Ureter (tissue), 1 donor: ENCODE measurements around the gene ZCCHC7. TPM values are rescaled to one million over a fixed set of nuclear protein-coding genes. Genes with fewer than 3 reads are reported as not detected.
"Not testable (repeated sequence)": the region's sequence is repeated elsewhere in the genome, so short reads cannot be mapped to it uniquely, and the experiment has no call there.

ENCODE experiments used
- DNase-seq: peaks from one replicate; pipeline ENCODE4 v3.0.0-alpha.2; 2020; ENCODE audit warnings: low spot score
- total RNA-seq: library from RNA; stranded (reverse); gene quantifications from one replicate; pipeline ENCODE4 v1.2.4, GENCODE V29; 2023
- donor health status: DM: yes; HTN: yes; CAD: no.

ZCCHC7 gene
- total RNA-seq, 1 donor from 2014 or later: 31.7 TPM

DNA sequence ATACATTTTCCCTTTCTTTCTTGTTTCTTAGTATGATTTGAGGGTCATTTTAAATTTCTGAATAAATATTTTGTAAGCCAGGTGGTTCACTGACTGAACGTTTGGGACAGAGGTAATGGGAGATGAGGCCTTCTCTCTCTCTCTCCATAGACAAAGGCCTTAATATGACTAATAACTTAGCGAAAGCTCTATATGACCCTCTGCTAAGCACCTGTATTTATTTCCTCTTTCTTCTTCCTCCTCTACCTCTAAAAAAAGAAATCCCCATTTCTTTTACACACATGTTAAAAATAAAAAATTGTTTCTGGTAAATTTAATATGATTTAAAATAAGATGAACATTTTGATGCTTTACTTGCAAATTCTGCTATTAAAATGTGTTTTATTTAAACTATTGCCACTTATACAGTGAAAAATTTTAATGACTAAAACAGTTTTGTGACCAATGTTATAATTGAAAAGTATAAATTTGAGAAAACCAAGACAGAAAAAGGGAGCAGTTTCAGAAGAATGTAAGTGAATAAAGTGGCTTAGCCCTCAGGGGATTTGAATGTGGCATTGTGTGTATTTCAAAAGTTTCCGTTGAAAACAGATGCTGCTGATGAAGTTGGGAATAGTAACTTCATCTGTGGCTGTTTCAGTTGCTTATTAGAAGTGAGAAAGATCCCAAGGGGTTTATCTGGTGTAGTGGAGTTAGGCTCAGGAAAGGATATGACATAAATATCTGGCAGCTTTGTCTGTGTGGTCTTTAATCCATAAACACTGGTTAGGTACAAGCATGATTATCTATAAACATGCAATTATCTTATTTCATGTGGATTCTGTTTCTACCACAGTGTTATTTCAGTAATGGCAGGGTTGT, 173.5 kb downstream of the ZCCHC7 start:
- DNase-seq: no peak

DNA sequence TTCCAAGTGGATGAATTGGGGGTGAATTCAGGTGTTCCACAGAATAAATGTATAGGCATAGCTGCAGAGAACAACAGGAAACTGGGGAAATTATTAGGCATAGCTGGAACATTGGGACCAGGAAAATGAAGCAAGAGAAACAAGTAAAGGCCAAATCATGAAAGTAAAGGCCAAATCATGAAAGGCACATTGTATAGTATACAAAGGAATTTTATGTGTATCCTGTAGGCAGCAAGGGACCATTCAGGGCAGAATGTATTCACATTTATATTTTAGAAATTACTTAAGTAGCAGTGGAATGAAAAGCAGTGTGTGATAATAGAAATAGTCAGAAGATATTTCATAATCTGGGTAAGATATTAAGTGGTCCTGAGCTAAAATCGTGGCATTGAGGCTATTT, 174.8 kb downstream of the ZCCHC7 start:
- DNase-seq: no peak

DNA sequence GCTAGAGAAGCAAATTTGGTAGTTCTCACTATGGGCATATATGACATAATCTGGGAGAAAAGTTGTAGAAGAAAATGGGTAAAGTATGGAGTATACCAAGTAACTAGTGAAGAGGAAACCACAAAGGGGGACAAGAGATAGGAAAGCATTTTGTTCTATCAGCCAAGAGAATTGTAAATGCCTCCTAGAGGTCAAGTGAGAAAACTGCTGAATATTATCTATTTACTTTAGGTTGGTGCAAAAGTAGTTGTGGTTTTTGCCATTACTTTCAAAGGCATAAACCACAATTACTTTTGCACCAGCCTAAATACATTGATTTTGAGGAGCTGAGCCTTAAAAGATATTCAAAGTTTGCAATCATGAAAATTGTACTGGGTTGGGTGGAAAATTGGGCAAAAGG, 175.4 kb downstream of the ZCCHC7 start:
- no peak for DNase-seq

DNA sequence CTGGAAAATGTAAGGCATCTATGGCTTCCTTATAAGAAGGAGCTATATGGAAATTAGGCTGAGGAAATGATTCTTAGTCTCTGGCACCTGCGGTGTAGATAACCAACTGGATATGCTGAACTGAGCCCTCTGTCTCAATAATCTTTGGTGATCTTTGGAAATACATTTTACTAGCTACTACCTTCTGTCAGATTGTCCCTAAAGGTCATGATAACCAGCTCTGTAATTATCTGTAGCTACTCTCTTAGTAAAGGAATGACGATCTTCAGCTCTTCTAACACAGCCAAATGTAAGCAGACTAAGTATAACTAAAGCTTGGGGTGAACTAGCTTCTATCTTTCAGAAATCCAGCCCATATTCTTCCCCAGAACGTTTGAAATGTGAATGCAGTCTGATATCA, 177.2 kb downstream of the ZCCHC7 start:
- DNase-seq: no peak

DNA sequence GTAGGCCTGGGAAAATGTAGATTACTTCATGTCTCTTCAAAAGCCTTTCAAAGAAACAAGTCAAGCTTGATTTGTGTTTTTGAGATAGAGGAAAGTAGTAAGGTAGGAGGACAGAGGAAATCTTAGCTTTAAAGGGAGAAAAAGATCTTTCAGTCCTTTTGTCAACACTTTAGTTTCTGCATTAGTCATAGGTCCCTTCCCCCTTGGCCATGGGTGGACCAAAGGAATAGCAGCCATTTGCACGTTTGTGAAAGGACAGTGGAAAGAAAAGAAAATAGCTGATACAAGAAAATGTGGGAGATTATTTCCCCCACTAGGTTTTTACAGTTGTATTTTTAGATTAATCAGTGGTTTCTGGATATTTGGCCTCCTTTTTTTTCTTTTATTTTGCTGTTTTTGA, 180.2 kb downstream of the ZCCHC7 start:
- DNase-seq: no peak

DNA sequence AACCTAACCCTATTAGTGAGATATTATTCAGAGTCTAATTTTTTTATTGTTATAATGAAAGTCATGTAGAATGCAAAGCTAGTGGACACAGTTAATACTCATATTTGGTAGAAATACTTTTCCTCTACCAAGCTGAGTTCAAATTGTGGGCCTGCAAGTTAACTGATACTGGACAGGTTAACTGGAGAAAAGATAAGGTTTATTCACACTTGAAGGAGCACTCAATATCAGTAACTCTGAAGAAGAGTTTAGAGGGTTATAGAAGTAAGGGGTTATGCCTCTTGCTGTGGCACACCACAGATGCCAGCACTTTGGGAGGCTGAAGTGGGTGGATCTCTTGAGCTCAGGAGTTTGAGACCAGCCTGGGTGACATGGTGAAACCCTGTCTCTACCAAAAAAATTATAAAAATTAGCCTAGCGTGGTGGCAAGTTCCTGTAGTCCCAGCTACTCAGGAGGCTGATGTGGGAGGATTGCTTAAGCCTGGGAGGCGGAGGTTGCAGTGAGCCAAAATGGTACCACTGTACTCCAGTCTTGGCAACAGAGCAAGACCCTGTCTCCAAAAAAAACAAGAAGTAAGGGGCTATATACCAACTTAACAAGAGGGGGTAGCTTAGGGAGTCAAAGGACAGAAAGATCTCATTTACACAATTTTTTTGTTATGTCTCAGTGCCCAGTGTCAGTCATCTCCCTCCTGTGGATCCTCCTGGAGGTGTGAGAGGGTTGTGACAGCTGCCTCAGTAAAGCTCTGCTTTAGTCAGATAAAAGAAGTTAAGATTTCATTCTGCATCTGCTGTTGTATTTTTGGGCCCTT, 180.9 kb downstream of the ZCCHC7 start:
- DNase-seq: no peak

DNA sequence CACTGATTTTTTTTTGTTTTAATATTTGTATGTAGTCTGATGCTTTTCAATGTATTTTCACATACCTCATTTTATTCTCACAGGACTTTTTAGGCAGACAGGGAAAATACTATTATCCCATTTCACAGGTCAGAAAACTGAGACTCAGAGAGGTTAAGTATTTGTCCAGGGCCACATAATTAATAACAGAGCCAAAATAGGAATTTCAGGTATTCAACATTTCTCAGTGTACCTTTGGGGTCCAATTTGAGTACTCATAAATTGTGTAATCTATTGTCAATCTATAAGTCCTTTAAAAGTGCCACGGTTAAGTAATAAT, 181.4 kb downstream of the ZCCHC7 start:
- no peak for DNase-seq

DNA sequence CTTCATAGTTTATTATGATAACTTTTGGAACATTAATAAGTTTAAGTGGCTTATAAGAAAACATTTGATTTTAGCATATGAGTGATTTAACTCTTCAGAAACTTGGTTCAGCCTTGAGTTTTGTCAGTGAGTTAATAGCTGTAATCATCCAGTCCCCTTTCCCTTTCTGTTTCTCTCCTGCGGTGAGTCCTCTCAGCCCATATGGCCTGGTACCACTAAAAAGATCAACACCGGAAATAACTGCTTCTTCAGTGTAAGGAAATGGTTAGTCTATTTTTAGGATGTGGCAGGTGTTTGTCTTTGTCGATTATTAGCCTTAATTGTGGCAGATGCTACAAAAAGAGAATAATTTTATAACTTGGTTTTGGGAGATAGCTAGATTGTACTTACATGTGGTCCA, 181.9 kb downstream of the ZCCHC7 start:
- DNase-seq: no peak

DNA sequence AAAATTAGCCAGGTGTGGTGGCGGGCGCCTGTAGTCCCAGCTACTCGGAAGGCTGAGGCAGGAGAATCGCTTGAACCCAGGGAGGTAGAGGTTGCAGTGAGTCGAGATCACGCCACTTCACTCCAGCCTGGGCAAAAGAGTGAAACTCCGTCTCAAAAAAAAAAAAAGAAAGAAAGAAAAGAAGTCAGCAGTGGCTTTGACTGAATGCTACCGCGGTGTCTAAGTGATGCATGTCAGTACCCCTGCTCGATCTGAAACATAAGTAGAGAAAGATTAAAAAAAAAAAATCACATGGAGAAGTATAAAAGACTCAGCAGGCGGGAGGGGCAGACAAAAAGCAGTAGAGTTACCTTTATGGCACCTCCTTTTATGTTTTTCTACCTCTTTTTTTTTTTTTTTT, 182.9 kb downstream of the ZCCHC7 start:
- not testable (repeated sequence) for DNase-seq

DNA sequence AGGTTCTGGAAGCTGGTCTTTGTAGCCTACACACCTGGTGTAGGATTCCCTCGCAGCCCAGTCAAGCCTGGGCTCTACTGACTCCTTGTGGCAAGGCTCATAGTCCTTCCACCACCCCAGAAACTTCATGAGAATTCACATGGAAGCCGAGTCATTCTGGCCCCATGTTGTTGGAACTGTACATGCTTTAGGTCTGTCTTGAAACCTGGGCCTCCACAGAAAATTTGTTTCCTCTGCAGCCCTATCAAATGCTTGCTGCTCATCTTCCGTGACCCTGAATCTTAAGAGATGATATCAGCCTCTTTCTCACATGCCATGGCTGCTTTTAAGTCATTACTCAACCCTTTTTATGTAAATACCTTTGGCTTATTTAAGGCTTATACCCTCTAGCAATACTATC, 188.8 kb downstream of the ZCCHC7 start:
- no peak for DNase-seq

DNA sequence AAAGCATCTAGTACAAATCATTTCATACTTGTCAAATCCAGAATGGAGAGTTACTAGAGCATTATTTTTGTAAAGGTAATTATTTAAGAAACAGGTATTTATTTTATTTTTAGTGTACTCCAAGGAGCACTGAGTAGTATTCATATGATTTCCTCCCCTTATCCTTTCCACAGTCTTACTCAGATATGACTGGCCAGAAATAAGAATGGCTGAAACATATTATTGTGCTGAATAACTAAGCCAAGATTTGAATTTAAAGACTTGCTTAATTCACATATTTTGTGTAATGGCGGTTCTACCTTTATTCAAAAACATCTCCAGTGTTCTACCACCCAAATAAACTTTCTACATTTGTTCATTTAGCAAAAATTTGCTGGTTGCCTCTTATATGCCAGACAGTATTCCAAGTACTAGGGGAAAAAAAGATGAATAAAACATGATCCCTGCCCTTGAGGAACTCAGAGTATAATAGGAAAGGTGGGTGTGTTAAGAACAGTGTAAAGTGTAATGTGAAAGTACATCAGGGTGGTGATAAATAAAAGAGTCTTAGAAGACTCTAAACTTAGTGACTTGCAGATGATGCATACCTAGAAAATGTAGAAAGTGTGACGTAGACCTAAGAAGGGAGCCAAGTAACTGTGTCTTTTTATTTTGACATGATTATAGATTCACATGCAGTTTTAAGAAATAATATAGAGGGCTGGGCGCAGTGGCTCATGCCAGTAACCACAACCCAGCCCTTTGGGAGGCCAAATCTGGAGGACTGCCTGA, 191.7 kb downstream of the ZCCHC7 start:
- no peak for DNase-seq

DNA sequence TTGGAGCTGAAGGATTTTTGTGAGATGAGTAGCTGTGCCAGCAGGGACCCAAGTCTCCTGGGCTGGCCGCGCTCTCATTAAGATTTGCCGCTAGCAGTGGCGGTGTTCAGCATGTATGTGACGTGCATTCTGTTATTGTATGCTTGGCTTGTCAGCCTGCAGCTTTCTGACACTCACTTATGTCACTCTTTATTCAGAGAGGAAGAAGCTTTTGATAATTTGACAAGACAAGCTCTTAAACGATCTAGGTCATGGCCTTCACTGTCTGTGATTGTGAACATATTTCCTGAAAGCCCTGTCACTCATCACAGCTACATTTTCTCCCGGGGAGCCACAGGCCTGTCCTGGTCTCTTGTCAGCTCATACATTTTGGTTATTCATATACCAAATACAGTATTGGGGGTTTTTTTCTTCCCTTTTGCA, 203.9 kb downstream of the ZCCHC7 start:
- no peak for DNase-seq

DNA sequence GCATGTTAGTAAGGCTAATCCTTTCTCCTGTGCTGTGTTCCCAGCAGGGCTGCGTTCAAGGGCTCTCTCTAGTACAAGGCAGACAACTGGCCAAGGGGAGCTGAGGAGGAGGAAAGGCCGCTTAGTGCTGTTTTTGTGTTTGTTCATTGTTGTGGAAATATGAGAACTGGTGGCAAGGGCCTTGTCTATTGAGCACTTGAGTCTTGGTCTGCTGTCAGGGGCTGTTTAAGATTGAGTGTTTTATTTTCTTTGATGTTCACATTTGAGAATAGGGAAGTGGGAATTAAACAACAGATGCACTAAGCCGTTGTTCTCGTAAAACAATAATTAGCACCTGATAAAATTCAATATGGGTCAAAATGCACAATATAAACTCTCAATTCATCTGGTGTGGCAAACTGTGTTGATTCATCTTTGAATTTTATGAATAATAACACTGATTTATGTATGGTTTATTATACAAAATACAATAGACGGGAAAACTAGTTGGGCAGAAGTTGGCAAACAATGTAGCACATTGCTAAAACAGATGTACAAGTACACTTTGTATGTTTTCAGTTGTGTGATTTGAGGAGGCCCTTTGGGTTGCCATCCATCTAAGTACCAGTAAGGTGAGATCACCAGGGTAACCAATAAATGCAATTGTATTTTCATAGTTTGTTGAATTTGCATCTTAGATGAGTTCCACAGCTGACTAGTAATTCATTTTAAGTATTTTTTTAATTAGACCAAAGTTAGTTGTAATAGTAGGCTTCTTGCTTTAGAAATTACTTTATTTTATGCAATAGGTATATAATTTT, 204.5 kb downstream of the ZCCHC7 start:
- no peak for DNase-seq

DNA sequence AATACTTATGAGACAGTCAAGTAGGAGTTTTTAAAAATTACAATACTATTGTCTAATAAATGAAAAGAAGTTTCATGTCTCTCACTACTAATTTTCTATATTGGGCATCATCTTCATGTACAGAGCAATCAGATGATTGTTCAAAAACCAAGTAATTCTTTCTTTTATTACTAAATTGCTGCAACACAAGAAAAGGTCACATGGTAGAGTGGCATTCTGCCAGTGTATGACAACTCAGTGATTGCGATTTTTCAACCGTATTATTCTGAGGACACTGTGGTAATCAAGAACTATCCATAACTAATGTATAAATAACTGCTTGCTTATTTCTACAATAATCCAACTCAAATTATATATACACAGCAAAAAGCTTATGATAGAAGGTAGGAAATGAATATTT, 205.4 kb downstream of the ZCCHC7 start:
- no peak for DNase-seq

DNA sequence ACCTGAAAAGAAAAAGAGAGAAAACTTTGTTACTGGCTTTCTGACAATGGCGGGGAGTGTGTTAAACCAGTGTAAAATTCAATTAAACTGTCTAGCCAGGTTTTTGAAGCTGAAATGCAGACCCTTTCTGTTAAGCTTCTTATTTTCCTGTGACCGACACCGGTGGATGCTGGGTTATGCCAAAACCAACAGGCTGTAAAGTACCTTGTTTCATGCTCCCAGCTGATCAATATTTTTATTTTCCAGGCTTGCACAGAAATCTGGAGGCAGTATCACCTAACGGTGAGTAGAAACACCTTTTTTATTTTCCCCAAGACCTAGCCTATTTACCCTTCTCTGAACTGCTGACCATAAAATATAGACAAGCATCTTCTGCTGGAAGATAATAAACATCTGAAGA, 207.2 kb downstream of the ZCCHC7 start:
- DNase-seq: no peak

DNA sequence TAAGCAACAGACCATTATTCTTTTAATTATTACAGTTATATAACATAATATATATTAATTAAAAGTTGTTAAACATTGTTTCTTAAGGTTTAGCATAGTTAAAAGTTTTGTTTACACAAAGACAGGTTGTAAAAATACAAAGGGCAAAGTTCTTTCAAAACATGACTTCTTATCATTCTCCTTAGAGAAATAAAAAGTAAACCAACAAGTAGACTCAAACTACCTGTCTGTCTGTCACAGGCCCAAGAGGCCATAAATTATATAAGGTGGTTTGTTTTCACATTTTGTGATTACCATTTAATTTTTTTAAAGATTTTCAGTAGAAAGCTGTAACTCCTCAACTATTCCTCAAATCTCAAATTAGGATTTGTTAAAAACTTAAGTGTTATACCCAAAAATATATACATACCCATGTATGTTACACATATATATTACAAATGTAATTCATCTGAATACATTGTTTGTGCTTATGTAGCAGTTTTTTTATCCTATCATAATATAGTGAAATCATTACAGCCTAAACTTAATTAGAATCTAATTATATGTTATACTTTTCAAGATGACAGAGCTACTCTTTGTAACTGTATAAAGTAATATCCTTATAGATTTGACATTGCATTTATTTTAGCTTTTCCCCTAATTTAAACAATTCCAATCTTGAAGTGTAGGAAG, 208.3 kb downstream of the ZCCHC7 start:
- no peak for DNase-seq

DNA sequence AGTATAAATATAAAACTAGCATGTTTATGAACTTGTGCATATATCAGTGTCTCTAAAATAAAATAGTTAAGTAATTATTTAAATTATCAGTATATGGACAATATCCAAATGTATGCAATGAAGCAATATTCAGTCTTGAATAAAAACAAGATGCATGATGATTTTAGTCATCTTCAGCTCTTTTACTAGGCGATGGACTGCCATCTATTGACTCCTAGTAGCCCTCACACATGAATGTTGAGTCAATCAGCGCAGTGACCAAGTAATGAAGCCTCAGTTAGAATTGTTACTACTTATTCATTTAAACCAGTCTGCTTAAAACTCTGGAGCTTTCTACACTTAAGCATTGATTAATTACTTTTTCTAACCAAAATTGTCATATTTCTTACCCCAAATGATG, 209.2 kb downstream of the ZCCHC7 start:
- DNase-seq: no peak

DNA sequence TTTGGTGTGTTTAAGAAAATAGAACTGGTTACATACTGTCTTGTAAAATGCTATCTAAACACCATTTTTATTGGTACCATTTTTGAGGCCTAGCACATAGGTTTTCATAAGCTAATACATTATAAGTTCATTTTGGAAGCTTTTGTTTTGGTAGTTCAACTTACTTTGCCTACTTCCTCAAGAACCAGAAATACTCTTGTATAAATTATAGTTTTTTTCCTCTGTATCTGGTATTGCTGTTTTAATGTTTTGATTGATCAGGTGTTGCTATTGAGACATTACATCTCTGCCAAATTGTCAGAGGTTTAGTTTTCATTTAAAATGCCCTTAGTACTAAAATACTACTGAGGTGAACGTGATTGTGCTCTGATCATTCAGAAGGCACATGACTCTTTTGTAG, 211.5 kb downstream of the ZCCHC7 start:
- DNase-seq: no peak

DNA sequence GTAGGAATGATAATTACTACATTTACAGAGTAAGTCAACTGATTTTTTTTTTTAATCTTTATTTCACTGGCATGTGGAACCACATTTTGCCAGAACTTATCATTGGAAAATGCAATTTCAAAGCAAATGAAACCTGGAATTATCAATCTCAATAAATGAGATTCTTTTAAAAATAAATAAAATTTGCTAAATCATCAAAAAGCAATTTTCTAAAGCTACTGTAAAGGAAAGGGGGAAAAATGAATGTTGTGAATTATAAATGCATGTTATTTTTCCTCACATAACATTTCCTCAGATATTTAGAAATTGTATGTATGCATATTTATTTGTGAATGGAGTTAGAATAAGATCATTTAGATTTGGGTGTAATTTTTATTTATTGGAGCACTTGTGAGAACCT, 212.2 kb downstream of the ZCCHC7 start:
- DNase-seq: no peak

DNA sequence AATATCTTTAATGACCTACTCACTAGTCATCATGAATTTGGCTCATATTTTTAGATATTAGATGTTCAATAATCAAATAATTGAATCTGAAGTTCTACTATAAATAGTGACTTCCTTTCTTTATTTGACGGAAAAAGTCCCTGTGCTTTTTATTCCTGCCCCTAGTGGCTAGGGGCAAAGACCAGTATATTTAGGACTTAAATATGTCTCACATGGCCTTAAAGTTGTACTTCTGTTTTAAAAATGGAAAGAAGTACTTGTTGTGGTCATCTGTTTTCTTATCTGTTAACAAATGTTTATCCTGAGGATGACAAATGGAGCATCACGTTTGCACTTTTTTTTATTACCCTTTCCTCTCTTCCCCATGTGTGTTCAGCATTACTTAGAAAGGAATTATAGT, 212.9 kb downstream of the ZCCHC7 start:
- DNase-seq: no peak

DNA sequence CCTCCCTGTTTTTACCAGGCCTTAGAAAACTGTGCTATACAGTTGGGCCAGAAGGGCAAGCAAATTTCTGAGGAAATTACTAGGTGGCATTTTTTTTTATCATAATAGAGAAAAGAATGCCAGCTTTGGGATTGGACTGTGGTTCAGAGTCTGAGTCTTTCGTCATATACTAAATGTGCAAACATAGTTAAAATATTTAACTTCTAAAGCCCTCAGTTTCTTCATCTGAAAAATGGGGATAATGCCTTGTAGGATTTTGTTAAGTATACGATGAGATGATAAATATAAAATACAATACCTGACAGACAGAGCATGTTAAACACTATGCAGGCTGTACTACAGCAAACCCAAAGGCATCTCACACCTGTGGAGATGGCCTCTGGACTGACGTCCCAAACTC, 214.9 kb downstream of the ZCCHC7 start:
- no peak for DNase-seq
